ENCODE measurements around the gene ATRAID. TPM values are rescaled to one million over a fixed set of nuclear protein-coding genes. Genes with fewer than 3 reads are reported as not detected.

Gene ATRAID
- total and polyA plus RNA-seq, 2 of the 8 experiments (the other 6 are each of a cell fraction or from before 2014, with no cell fraction given), result 109 to 280 TPM

DNA sequence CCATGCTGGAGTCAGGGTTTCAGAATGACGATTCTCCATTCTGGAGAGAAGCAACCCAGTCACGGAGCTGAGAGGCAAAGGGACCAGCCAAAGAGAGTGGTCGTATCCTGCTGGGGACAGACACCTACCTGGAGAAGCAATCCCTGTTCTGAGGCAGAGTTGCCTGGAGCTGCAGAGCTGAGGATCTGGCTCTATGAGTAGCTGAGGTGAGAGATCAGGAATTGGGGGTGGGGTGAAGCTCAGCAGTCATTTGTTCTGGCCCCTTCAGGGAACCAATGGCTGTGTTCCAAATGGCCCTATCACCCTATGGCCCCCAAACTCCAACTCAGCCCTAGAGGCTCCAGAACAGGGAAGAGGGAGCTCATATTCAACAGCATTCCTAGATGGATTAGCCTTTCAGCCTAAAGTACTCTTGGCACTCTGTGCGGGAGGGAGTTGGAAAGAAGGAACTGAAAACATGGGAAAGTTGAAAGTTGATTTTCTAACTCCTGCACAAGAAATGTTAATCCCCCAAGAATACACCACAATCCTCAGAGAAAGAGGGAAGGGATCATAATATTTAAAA is 3.3 kb upstream of the ATRAID start:
- H2BK12ac ChIP-seq (ENCODE audit: low read depth, low read length), result no peak overlapping the region
- no peak for FAIRE-seq
- peaks cover 0 to 18% of the 10 kb centered on the region in 2 experiments; a peak in 3 of 4 replicates for H3K79me2 ChIP-seq (ENCODE audit: control insufficient read depth in 1 of 2, insufficient read depth in 2 of 2, low read length in 2 of 2)
- TF ChIP-seq HDAC2 (IDR thresholded peaks at IDR 0.05; ENCODE audit: borderline replicate concordance in 1 of 2, low read depth in 2 of 2, low read length in 2 of 2), result no peak
- TF ChIP-seq CHD1 (IDR thresholded peaks at IDR 0.05; ENCODE audit: low read depth, low read length), result no peak
- TF ChIP-seq FOSL1 (IDR thresholded peaks at IDR 0.05; ENCODE audit: insufficient read depth, low read depth, low read length), result no peak
- TF ChIP-seq, protein P1, sequence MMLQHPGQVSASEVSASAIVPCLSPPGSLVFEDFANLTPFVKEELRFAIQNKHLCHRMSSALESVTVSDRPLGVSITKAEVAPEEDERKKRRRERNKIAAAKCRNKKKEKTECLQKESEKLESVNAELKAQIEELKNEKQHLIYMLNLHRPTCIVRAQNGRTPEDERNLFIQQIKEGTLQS (IDR thresholded peaks at IDR 0.05; ENCODE audit: insufficient read depth, low read depth, low read length), result no peak

More for the DNA sequence above, 3.3 kb upstream of the ATRAID start:
- H3K27ac ChIP-seq (ENCODE audit: low read depth, low read length), result no peak overlapping the region
- H3K4me3 ChIP-seq (ENCODE audit: extremely low read depth in 1 of 4, insufficient read depth in 2 of 4, low read depth in 3 of 4, low read length in 4 of 4), result no peak overlapping the region; a peak in 1 of 8 replicates
- H3K27me3 ChIP-seq (replicated peaks in 1 of 4; ENCODE audit: control insufficient read depth in 3 of 4, extremely low read depth in 1 of 4, insufficient read depth in 3 of 4, low read length in 3 of 4), result no peaks in the 10 kb centered on the region
- H3K14ac ChIP-seq (ENCODE audit: insufficient read length), result no peak overlapping the region
- H4K5ac ChIP-seq (ENCODE audit: insufficient read length, low read depth, low read length), result no peak overlapping the region
- H3K56ac ChIP-seq (replicated peaks; ENCODE audit: insufficient read length, low read depth, low read length), result no peak overlapping the region
- no peak overlapping the region for H2AFZ ChIP-seq (ENCODE audit: low read length)
- H3K9me3 ChIP-seq (ENCODE audit: insufficient read depth in 2 of 2, low read depth in 1 of 2, low read length in 1 of 2), result no peaks in the 10 kb centered on the region
- no peaks in the 10 kb centered on the region for H3K79me1 ChIP-seq (ENCODE audit: low read depth, low read length)
- no peak overlapping the region for H3K4me2 ChIP-seq (ENCODE audit: insufficient read depth in 1 of 2, low read depth in 2 of 2, low read length in 2 of 2)
- H2BK20ac ChIP-seq (ENCODE audit: low read length), result no peak overlapping the region
- H3K4ac ChIP-seq (replicated peaks; ENCODE audit: insufficient read length, low read depth, low read length), result no peak overlapping the region
- no peak overlapping the region for H2BK120ac ChIP-seq (replicated peaks; ENCODE audit: low read depth, low read length)
- no peak overlapping the region for H3K9ac ChIP-seq (replicated peaks in 1 of 4; ENCODE audit: extremely low read depth in 1 of 4, low read depth in 3 of 4, low read length in 3 of 4)
- no peak overlapping the region for H2BK15ac ChIP-seq (ENCODE audit: low read length)
- peaks cover 12% of the 10 kb centered on the region for H3K23me2 ChIP-seq (ENCODE audit: low read depth, low read length)
- no peaks in the 10 kb centered on the region; a peak in 2 of 7 replicates for H3K4me1 ChIP-seq (replicated peaks in 1 of 4; ENCODE audit: control insufficient read depth in 3 of 4, insufficient read depth in 4 of 4, low read length in 3 of 4)
- peaks cover 45 to 64% (median 54%) of the 10 kb centered on the region in 4 experiments for H3K36me3 ChIP-seq (ENCODE audit: control insufficient read depth in 2 of 4, insufficient read depth in 4 of 4, low read length in 3 of 4)
- CTCF ChIA-PET (ENCODE audit: partially characterized antibody), result interaction anchor here (0.8 to 1.7 kb wide), 5 partner anchors 14 to 110 kb away, joined by 3 to 6 read pairs (median 3); no protein-coding TSS in a partner anchor
- peaks cover 0 to 20% of the 10 kb centered on the region in 2 experiments for H4K20me1 ChIP-seq (replicated peaks in 1 of 2; ENCODE audit: control insufficient read depth in 1 of 2, insufficient read depth in 2 of 2, low read length in 2 of 2)
- no peak overlapping the region for H2AK5ac ChIP-seq (ENCODE audit: low read depth, low read length)
- 89% methylated on average over 4 of the region's 4 CpGs; no CpG with 5 or more reads in 1 of the 2 experiments for WGBS, 2 experiments (ENCODE audit: extremely low coverage in 1 of 2, insufficient coverage in 1 of 2, insufficient read length in 1 of 2, insufficient replicate concordance in 2 of 2, low coverage in 1 of 2, low lambda C conversion rate in 2 of 2, missing lambda C conversion rate in 1 of 2)
- H3K23ac ChIP-seq (ENCODE audit: insufficient read length), result no peak overlapping the region
- H2BK5ac ChIP-seq (ENCODE audit: low read depth, low read length), result no peak overlapping the region; the same call in 1 of the 2 replicates
- H4K8ac ChIP-seq (ENCODE audit: extremely low read depth, insufficient read depth, low read length), result no peak overlapping the region
- DNase-seq (ENCODE audit: low read depth in 1 of 2, low spot score in 2 of 2), result no peak
- no peak overlapping the region for H4K91ac ChIP-seq (replicated peaks; ENCODE audit: insufficient read length, low read length)
- POLR2A ChIA-PET (ENCODE audit: partially characterized antibody), result interaction anchor here (0.7 to 6.8 kb wide), 8 partner anchors 9 to 161 kb away, joined by 3 to 42 read pairs (median 4); partner anchors contain the start of genes CAD and EIF2B4
- no peak overlapping the region for H3K18ac ChIP-seq (ENCODE audit: extremely low read depth, low read length)

Measured in H1 (cell line).